Neural cell (in vitro differentiated cells): Measurements from ENCODE around the gene PEAR1. TPM values are rescaled to one million over a fixed set of nuclear protein-coding genes. Genes with fewer than 3 reads are reported as not detected.

Experiments
- H2AFZ ChIP-seq: fragments of 200-600, 300-800 bp; sonication (generic), shearing (Covaris generic); 2 replicates; pipeline ENCODE4 v1.6.0; 2014; ENCODE audit warnings: low read depth, mild to moderate bottlenecking, antibody characterized with exemption, low read length, moderate library complexity
- H3F3A ChIP-seq: fragments of 200-600 bp; shearing (Covaris generic); 2 replicates; pipeline ENCODE4 v1.6.1; 2016; ENCODE audit warnings: mild to moderate bottlenecking, moderate library complexity, mixed read lengths, antibody characterized with exemption, low read length; ENCODE audit not compliant: insufficient read depth, poor library complexity, severe bottlenecking
- H3K27ac ChIP-seq: fragments of 200-600, 300-800 bp; sonication (generic), shearing (Covaris generic); 2 replicates; pipeline ENCODE4 v1.5.1; 2014; ENCODE audit warnings: mild to moderate bottlenecking, low read length, moderate library complexity
- H3K27me3 ChIP-seq: fragments of 300-800, 200-600 bp; sonication (generic), shearing (Covaris generic); 2 replicates; pipeline ENCODE4 v1.6.0; 2014; ENCODE audit warnings: mild to moderate bottlenecking, low read depth, low read length, moderate library complexity; ENCODE audit not compliant: insufficient read depth
- H3K36me3 ChIP-seq: fragments of 300-800, 200-600 bp; sonication (generic), shearing (Covaris generic); 2 replicates; pipeline ENCODE4 v1.5.1; 2014; ENCODE audit warnings: mild to moderate bottlenecking, antibody characterized with exemption, low read length, moderate library complexity; ENCODE audit not compliant: insufficient read depth
- H3K4me2 ChIP-seq: fragments of 300-800, 200-600 bp; sonication (generic), shearing (Covaris generic); 2 replicates; pipeline ENCODE4 v1.6.0; 2014; ENCODE audit warnings: mild to moderate bottlenecking, low read length
- H3K4me3 ChIP-seq: fragments of 300-800, 200-600 bp; sonication (generic), shearing (Covaris generic); 2 replicates; pipeline ENCODE4 v1.5.1; 2014; ENCODE audit warnings: mild to moderate bottlenecking, low read length, moderate library complexity
- H3K79me2 ChIP-seq: fragments of 200-600 bp; shearing (Covaris generic); replicated peaks from 2 replicates; pipeline ENCODE4 v1.6.0; 2014; ENCODE audit warnings: mild to moderate bottlenecking, low read length, moderate library complexity; ENCODE audit not compliant: insufficient read depth
- H3K9ac ChIP-seq: fragments of 300-800, 200-600 bp; sonication (generic), shearing (Covaris generic); 2 replicates; pipeline ENCODE4 v1.6.1; 2016; ENCODE audit warnings: mild to moderate bottlenecking, low read length, mixed read lengths
- H3K9me2 ChIP-seq: fragments of 200-600 bp; shearing (Covaris generic); 2 replicates; pipeline ENCODE4 v1.6.1; 2016; ENCODE audit warnings: mild to moderate bottlenecking, low read length, mixed read lengths; ENCODE audit not compliant: insufficient read depth
- H3K9me3 ChIP-seq: fragments of 200-600, 300-800 bp; sonication (generic), shearing (Covaris generic); 2 replicates; pipeline ENCODE4 v1.6.1; 2016; ENCODE audit warnings: mild to moderate bottlenecking, mixed run types, low read length, moderate library complexity, mixed read lengths
- H4K20me1 ChIP-seq: fragments of 200-600 bp; shearing (Covaris generic); 2 replicates; pipeline ENCODE4 v1.6.1; 2016; ENCODE audit warnings: mild to moderate bottlenecking, mixed run types; ENCODE audit not compliant: insufficient read depth
- EP300 ChIP-seq: fragments of 450-650 bp; conservative IDR thresholded peaks from 2 replicates; pipeline ENCODE4 v1.6.1; 2014; ENCODE audit warnings: antibody characterized with exemption, mild to moderate bottlenecking, moderate library complexity; ENCODE audit not compliant: poor library complexity, severe bottlenecking
- EZH2 ChIP-seq: fragments of 200-600, 300-800 bp; shearing (Covaris generic), sonication (generic); IDR thresholded peaks from 2 replicates; pipeline ENCODE4 v1.6.1; 2014; ENCODE audit warnings: antibody characterized with exemption, low read length, borderline replicate concordance, mild to moderate bottlenecking; ENCODE audit not compliant: insufficient read depth, poor library complexity, severe bottlenecking
- MXI1 ChIP-seq: fragments of 450-650 bp; conservative IDR thresholded peaks from 2 replicates; pipeline ENCODE4 v1.6.1; 2014; ENCODE audit warnings: antibody characterized with exemption, mild to moderate bottlenecking; ENCODE audit not compliant: poor library complexity, severe bottlenecking
- POLR2AphosphoS5 ChIP-seq: IDR thresholded peaks from 2 replicates; pipeline ENCODE4 v1.6.1; 2012
- RAD21 ChIP-seq: fragments of 450-650 bp; conservative IDR thresholded peaks from 2 replicates; pipeline ENCODE4 v1.6.1; 2014; ENCODE audit warnings: antibody characterized with exemption, mild to moderate bottlenecking, moderate library complexity
- SMC3 ChIP-seq: fragments of 450-650 bp; conservative IDR thresholded peaks from 2 replicates; pipeline ENCODE4 v1.6.1; 2014; ENCODE audit warnings: antibody characterized with exemption, mild to moderate bottlenecking, moderate library complexity; ENCODE audit not compliant: poor library complexity
- TAF1 ChIP-seq: IDR thresholded peaks from 2 replicates; pipeline ENCODE4 v1.6.1; 2012; ENCODE audit warnings: low read depth
- polyA plus RNA-seq: library from polyadenylated mRNA; depleted of rRNA; stranded (reverse); fragments of >200 nt; gene quantifications from 2 replicates; pipeline ENCODE4 v1.2.3, GENCODE V29; 2014
- TF ChIP-seq, protein P1 (sequence below): fragments of 450-650 bp; IDR thresholded peaks from 2 replicates; pipeline ENCODE4 v1.5.1; 2014; ENCODE audit warnings: antibody characterized with exemption, mild to moderate bottlenecking, moderate library complexity; ENCODE audit not compliant: poor library complexity, severe bottlenecking
- TF ChIP-seq, protein P2 (sequence below): IDR thresholded peaks from 2 replicates; pipeline ENCODE4 v1.6.1; 2012; ENCODE audit warnings: borderline replicate concordance

PEAR1 gene
- polyA plus RNA-seq, 1 donor from 2014 or later, result not detected

DNA sequence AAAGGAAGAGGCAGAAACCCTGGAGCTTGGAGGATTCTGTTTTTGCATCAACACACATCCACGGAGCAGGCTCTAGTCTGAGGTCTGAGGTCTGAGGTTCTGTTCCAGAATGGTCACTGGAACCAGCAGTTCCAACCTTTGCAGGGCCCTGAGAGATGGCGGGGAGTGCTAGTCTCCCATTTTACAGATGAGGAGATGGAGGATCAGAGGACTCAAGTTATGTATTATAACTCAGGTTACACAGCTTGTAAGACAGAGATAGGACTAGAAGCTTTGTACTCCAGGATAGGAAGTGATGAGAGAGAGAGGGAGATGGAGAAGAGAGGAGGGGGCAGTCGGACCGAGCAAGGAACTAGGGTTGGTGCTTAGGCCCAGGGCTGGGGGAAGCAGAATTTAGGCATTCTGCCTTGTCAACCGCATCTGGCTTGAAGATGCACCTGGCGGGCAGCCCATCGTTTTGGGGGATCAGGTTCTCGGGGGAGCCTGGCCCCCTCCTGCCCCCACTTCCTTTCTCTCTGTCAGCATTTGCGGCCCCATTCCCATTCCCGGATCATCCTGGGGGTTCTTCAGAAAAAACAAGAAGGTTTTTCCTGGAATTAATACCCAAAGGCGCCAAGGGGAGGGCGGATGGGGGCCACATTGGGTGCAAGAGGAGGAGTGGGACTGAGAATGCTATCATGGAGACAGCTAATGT lies 5.6 kb downstream of the PEAR1 start:
- Histone ChIP-seq H3K79me2 (no peaks in the 10 kb centered on the region), H3K9me2 (no peaks in the 10 kb centered on the region), H3K4me2 (no peak overlapping the region), H4K20me1 (no peaks in the 10 kb centered on the region), H3K9me3 (no peaks in the 10 kb centered on the region), H3F3A (no peaks in the 10 kb centered on the region), H3K4me3 (no peak overlapping the region), H3K9ac (no peak overlapping the region), H3K36me3 (no peaks in the 10 kb centered on the region), H2AFZ (no peak overlapping the region), H3K27ac (no peak overlapping the region), H3K27me3 (peaks cover 14% of the 10 kb centered on the region)
- TF ChIP-seq, protein P1, sequence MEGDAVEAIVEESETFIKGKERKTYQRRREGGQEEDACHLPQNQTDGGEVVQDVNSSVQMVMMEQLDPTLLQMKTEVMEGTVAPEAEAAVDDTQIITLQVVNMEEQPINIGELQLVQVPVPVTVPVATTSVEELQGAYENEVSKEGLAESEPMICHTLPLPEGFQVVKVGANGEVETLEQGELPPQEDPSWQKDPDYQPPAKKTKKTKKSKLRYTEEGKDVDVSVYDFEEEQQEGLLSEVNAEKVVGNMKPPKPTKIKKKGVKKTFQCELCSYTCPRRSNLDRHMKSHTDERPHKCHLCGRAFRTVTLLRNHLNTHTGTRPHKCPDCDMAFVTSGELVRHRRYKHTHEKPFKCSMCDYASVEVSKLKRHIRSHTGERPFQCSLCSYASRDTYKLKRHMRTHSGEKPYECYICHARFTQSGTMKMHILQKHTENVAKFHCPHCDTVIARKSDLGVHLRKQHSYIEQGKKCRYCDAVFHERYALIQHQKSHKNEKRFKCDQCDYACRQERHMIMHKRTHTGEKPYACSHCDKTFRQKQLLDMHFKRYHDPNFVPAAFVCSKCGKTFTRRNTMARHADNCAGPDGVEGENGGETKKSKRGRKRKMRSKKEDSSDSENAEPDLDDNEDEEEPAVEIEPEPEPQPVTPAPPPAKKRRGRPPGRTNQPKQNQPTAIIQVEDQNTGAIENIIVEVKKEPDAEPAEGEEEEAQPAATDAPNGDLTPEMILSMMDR, result no peak
- TF ChIP-seq, protein P2, sequence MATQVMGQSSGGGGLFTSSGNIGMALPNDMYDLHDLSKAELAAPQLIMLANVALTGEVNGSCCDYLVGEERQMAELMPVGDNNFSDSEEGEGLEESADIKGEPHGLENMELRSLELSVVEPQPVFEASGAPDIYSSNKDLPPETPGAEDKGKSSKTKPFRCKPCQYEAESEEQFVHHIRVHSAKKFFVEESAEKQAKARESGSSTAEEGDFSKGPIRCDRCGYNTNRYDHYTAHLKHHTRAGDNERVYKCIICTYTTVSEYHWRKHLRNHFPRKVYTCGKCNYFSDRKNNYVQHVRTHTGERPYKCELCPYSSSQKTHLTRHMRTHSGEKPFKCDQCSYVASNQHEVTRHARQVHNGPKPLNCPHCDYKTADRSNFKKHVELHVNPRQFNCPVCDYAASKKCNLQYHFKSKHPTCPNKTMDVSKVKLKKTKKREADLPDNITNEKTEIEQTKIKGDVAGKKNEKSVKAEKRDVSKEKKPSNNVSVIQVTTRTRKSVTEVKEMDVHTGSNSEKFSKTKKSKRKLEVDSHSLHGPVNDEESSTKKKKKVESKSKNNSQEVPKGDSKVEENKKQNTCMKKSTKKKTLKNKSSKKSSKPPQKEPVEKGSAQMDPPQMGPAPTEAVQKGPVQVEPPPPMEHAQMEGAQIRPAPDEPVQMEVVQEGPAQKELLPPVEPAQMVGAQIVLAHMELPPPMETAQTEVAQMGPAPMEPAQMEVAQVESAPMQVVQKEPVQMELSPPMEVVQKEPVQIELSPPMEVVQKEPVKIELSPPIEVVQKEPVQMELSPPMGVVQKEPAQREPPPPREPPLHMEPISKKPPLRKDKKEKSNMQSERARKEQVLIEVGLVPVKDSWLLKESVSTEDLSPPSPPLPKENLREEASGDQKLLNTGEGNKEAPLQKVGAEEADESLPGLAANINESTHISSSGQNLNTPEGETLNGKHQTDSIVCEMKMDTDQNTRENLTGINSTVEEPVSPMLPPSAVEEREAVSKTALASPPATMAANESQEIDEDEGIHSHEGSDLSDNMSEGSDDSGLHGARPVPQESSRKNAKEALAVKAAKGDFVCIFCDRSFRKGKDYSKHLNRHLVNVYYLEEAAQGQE, result no peak
- TF ChIP-seq SMC3 (no peak), TAF1 (no peak), EZH2 (no peak), POLR2AphosphoS5 (no peak), MXI1 (no peak), EP300 (no peak), RAD21 (no peak)

DNA sequence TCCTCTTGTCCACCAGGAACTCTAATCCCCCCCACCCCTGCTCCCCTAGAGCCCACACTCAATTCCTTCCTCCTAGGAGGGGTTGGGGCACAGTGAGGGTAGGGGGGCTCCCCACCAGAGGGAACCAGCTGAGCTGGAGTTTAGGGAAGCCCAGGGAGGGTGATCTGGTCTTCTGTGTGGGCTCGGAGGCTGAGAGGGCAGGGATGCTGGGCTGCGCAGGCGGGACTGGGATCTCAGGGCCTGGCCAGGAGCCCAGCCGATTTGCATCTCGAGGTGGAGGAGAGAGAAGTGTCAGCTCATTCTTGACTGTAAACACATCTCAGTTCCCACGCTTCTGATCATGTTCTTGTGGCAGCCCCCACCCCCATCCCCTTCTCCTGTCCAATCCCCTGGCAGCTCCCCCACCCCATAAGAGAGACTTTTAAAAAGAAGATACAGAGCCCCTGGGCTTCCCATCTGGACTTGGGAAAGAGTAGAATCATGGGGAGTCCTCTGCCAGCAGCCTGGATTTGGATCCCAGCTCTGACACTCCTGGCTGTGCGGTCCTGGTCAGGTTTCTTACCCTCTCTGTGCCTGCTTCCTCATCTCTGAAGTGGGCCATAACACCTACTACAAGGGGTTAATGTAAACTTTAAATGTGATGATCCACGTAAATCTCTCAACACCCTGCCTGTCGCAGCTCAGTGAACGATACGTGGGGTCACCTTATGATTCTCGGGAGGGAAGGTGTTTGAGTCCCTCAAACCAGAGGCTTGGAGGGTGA lies 6.6 kb downstream of the PEAR1 start:
- H3K9me3 ChIP-seq, result no peaks in the 10 kb centered on the region
- H3K4me2 ChIP-seq, result no peak overlapping the region
- H3K9ac ChIP-seq, result no peak overlapping the region
- no peaks in the 10 kb centered on the region for H3K36me3 ChIP-seq
- no peak overlapping the region for H2AFZ ChIP-seq
- H3K27me3 ChIP-seq, result peaks cover 4% of the 10 kb centered on the region
- H3K4me3 ChIP-seq, result no peak overlapping the region
- H4K20me1 ChIP-seq, result no peaks in the 10 kb centered on the region
- H3K79me2 ChIP-seq, result no peaks in the 10 kb centered on the region
- no peak overlapping the region for H3K27ac ChIP-seq
- TF ChIP-seq TAF1 (no peak), POLR2AphosphoS5 (no peak), SMC3 (no peak), EP300 (no peak), RAD21 (no peak), EZH2 (no peak), MXI1 (no peak)
- TF ChIP-seq, protein P2, result no peak
- TF ChIP-seq, protein P1, result no peak
- no peaks in the 10 kb centered on the region for H3K9me2 ChIP-seq
- H3F3A ChIP-seq, result no peaks in the 10 kb centered on the region
